K562 (cell line): ENCODE measurements around the gene CDIPT. TPM values are rescaled to one million over a fixed set of nuclear protein-coding genes. Genes with fewer than 3 reads are reported as not detected.
A peak's percentile ranks its signal among the peaks of the same experiment; 100 is the strongest.

Source experiments
- ATAC-seq: fragments of 200-7000 bp; cut with Tn5 transposase; 3 replicates; pipeline ENCODE4 v1.9.1; 2020; ENCODE audit warnings: moderate library complexity
- BruUV-seq: library from RNA; stranded (reverse); fragments of 400-500 nt; replicated peaks from 2 replicates; lab custom pipeline; 2021; lab: Mats Ljungman, UMichigan
- CTCF ChIA-PET: fragments of 300-600 bp; formaldehyde crosslinking; extraction: SDS; loops from one replicate; lab custom pipeline; 2021; ENCODE audit warnings: low intra/inter-chr PET ratio; lab: Yijun Ruan, JAX
- POLR2A ChIA-PET: fragments of 300-600, 350-650 bp; sonication (Branson Sonifier 250); formaldehyde crosslinking; extraction: SDS; loops from one replicate; lab custom pipeline; 2021; ENCODE audit warnings: antibody characterized with exemption, inconsistent platforms; lab: Yijun Ruan, JAX
- DNase-seq, 4 experiments: peaks; one replicate each; pipeline versions ENCODE4 v3.0.0 to v3.0.0-alpha.2; 2011 to 2018; ENCODE audit warnings: low spot score in 3 of 4, mixed read lengths in 3 of 4; ENCODE audit errors: extremely low read depth in 1 of 4
- FAIRE-seq: peaks from 2 replicates; lab custom pipeline; 2011; peaks lifted over from hg19 to GRCh38; lab: Jason Lieb, UNC
- H2AFZ ChIP-seq: 2 replicates; pipeline ENCODE4 v1.6.0; 2011; ENCODE audit warnings: low read depth, low read length, control low read depth, inconsistent platforms
- H3K27ac ChIP-seq: fragments of 200-600 bp; 3 replicates; pipeline ENCODE4 v1.8.0; 2011; ENCODE audit warnings: low read depth, mild to moderate bottlenecking, control low read depth, inconsistent platforms, low read length, moderate library complexity, mixed read lengths; ENCODE audit errors: extremely low read depth
- H3K27me3 ChIP-seq, 2 experiments: fragments of 300-600 bp in 1 of 2; 2 replicates in 1 of 2; 3 replicates in 1 of 2; pipeline versions ENCODE4 v1.6.0 to v1.8.0; 2011; ENCODE audit warnings: inconsistent platforms in 2 of 2, low read length in 2 of 2, mild to moderate bottlenecking in 1 of 2, mixed read lengths in 1 of 2, moderate library complexity in 1 of 2; ENCODE audit not compliant: control insufficient read depth in 2 of 2, insufficient read depth in 2 of 2
- H3K36me3 ChIP-seq: fragments of 300-600 bp; 3 replicates; pipeline ENCODE4 v1.8.0; 2011; ENCODE audit warnings: mild to moderate bottlenecking, low read length, inconsistent platforms; ENCODE audit not compliant: control insufficient read depth, insufficient read depth
- H3K4me1 ChIP-seq, 2 experiments: fragments of 200-600 bp in 1 of 2; replicated peaks in 1 of 2; 2 replicates in 1 of 2; 3 replicates in 1 of 2; pipeline versions ENCODE4 v1.5.1 to v1.8.0; 2011; ENCODE audit warnings: inconsistent platforms in 2 of 2, low read length in 2 of 2, mild to moderate bottlenecking in 1 of 2, mixed read lengths in 1 of 2, moderate library complexity in 1 of 2; ENCODE audit not compliant: control insufficient read depth in 2 of 2, insufficient read depth in 2 of 2
- H3K4me2 ChIP-seq: 2 replicates; pipeline ENCODE4 v1.6.1; 2011; ENCODE audit warnings: low read length, control low read depth, inconsistent platforms, mixed read lengths; ENCODE audit not compliant: insufficient read depth
- H3K4me3 ChIP-seq: fragments of 200-600 bp; sonication (generic), shearing (Covaris generic); 2 replicates; pipeline ENCODE4 v1.5.1; 2016; ENCODE audit warnings: control low read depth, inconsistent platforms
- H3K79me2 ChIP-seq: fragments of 200-600 bp; 3 replicates; pipeline ENCODE4 v1.8.0; 2011; ENCODE audit warnings: low read length, inconsistent platforms; ENCODE audit not compliant: control insufficient read depth, insufficient read depth
- H3K9ac ChIP-seq, 2 experiments: 2 replicates each; pipeline versions ENCODE4 v1.6.0 to v1.6.1; 2011; ENCODE audit warnings: low read depth in 2 of 2, low read length in 2 of 2, control low read depth in 1 of 2, inconsistent platforms in 1 of 2, mild to moderate bottlenecking in 1 of 2, mixed read lengths in 1 of 2; ENCODE audit not compliant: insufficient read depth in 1 of 2
- H3K9me1 ChIP-seq: one replicate; pipeline ENCODE4 v1.6.0; 2011; ENCODE audit warnings: inconsistent platforms, mild to moderate bottlenecking, low read length, moderate library complexity; ENCODE audit not compliant: control insufficient read depth, insufficient read depth
- H3K9me3 ChIP-seq: replicated peaks from 2 replicates; pipeline ENCODE4 v1.5.1; 2011; ENCODE audit warnings: low read depth, low read length, inconsistent platforms; ENCODE audit not compliant: control insufficient read depth, insufficient read depth
- H4K20me1 ChIP-seq: replicated peaks from 2 replicates; pipeline ENCODE4 v1.6.1; 2011; ENCODE audit warnings: low read length, inconsistent platforms, mixed read lengths; ENCODE audit not compliant: control insufficient read depth, insufficient read depth
- C11orf30 ChIP-seq: fragments of 450-650 bp; IDR thresholded peaks from 2 replicates; pipeline ENCODE4 v1.6.1; 2016; ENCODE audit warnings: low read depth, mild to moderate bottlenecking
- CBFA2T2 ChIP-seq: fragments of 450-650 bp; conservative IDR thresholded peaks from 2 replicates; pipeline ENCODE4 v1.6.1; 2017; ENCODE audit warnings: mild to moderate bottlenecking
- DPF2 ChIP-seq: fragments of 450-650 bp; IDR thresholded peaks from 2 replicates; pipeline ENCODE4 v1.6.1; 2016
- NFYB ChIP-seq: IDR thresholded peaks from 2 replicates; pipeline ENCODE4 v1.6.1; 2011; ENCODE audit warnings: mild to moderate bottlenecking, moderate library complexity; ENCODE audit not compliant: insufficient read length; ENCODE audit errors: extremely low read depth
- PKNOX1 ChIP-seq: fragments of 450-650 bp; IDR thresholded peaks from 2 replicates; pipeline ENCODE4 v1.6.1; 2016
- RAD51 ChIP-seq: fragments of 450-650 bp; IDR thresholded peaks from 2 replicates; pipeline ENCODE4 v1.7.1; 2016; ENCODE audit warnings: low read depth, mild to moderate bottlenecking, borderline replicate concordance
- RBM25 ChIP-seq: fragments of 200-400 bp; formaldehyde crosslinking; IDR thresholded peaks from 2 replicates; pipeline ENCODE4 v1.6.1; 2018; ENCODE audit warnings: low read length, low read depth, moderate library complexity; ENCODE audit not compliant: severe bottlenecking
- TEAD1 ChIP-seq, 2 experiments: fragments of 450-650 bp in 1 of 2; sonication (generic) in 1 of 2; formaldehyde crosslinking; IDR thresholded peaks; 2 replicates each; pipeline versions ENCODE4 v1.4.0 to v1.8.0; 2020 to 2022; ENCODE audit warnings: mild to moderate bottlenecking in 2 of 2, missing genetic modification reagents in 1 of 2
- USF1 ChIP-seq: sonication (generic); formaldehyde crosslinking; IDR thresholded peaks from 2 replicates; pipeline ENCODE4 v1.9.0; 2022; ENCODE audit warnings: mild to moderate bottlenecking, missing genetic modification reagents
- USF2 ChIP-seq: sonication (generic); formaldehyde crosslinking; IDR thresholded peaks from 2 replicates; pipeline ENCODE4 v1.5.0; 2020; ENCODE audit warnings: missing genetic modification reagents
- ZNF316 ChIP-seq: fragments of 450-650 bp; IDR thresholded peaks from 2 replicates; pipeline ENCODE4 v1.6.1; 2016
- ZNF77 ChIP-seq: fragments of 250-450 bp; sonication (Bioruptor Pico); IDR thresholded peaks from 2 replicates; pipeline ENCODE4 v1.5.0; 2020
- WGBS: fragments of 100-300 bp; shearing (Covaris generic); methylation state at CpG from one replicate; pipeline ENCODE4 v1.1.6; 2016; ENCODE audit warnings: low coverage, mixed read lengths; ENCODE audit not compliant: insufficient coverage; ENCODE audit errors: missing lambda C conversion rate; 5-methylcytosine and 5-hydroxymethylcytosine counted together
- in situ Hi-C: fragments of 300-500 bp; cut with MboI; formaldehyde crosslinking; loops from 4 replicates; pipeline ENCODE4 v1.15.0; 2018; ENCODE audit warnings: inconsistent platforms, mixed read lengths
- intact Hi-C: fragments of 100-400 bp; cut with micrococcal nuclease; formaldehyde crosslinking; loops from 2 replicates; pipeline ENCODE4 v1.14.2; 2022
- polyA plus RNA-seq, 8 experiments: library from polyadenylated mRNA; depleted of rRNA in 4 of 8; stranded (reverse) in 5 of 8; unstranded in 3 of 8; fragments of >200 nt; fragmentation: Nextera tagmentation in 2 of 8; fragmentation: Illumina TruSeq in 1 of 8; extraction: Ambion mirVana in 2 of 8; extraction: Trizol in 1 of 8; gene quantifications; 2 replicates each; pipeline versions ENCODE4 v1.2.1 to v1.2.3, GENCODE V29; 2011 to 2014; ENCODE audit warnings: inconsistent platforms in 1 of 8, missing spikeins in 1 of 8
- total RNA-seq, 7 experiments: library from RNA; depleted of rRNA in 6 of 7; stranded (reverse); fragments of >200 nt in 6 of 7; fragmentation: Illumina TruSeq in 2 of 7; extraction: Trizol in 2 of 7; gene quantifications; 2 replicates each; pipeline versions ENCODE4 v1.2.1 to v1.2.3, GENCODE V29; 2011 to 2021; ENCODE audit warnings: low replicate concordance in 1 of 7

CDIPT gene
- total and polyA plus RNA-seq, 9 of the 15 experiments (the other 6 are each of a cell fraction or from before 2014, with no cell fraction given) = 1.3 to 37.0 (median 23.0) TPM

GRCh38 chr16:29883987-29884386, 21.0 kb upstream of the CDIPT start:
- no peaks in the 10 kb centered on the region for H3K9me1 ChIP-seq
- no peaks in the 10 kb centered on the region for H4K20me1 ChIP-seq
- FAIRE-seq = peak; percentile 59
- H3K9me3 ChIP-seq = no peaks in the 10 kb centered on the region
- peaks cover 18 to 36% of the 10 kb centered on the region in 2 experiments; a peak in 4 of 5 replicates for H3K27me3 ChIP-seq
- no peak overlapping the region for H3K9ac ChIP-seq
- BruUV-seq = no TSS peak
- 0 out of 2 replicates have a peak overlapping the region, but pooled peaks have one; percentile 24 for H2AFZ ChIP-seq
- no peak overlapping the region for H3K27ac ChIP-seq
- H3K4me1 ChIP-seq = peaks cover 0 to 4% of the 10 kb centered on the region in 2 experiments; a peak in 1 of 5 replicates
- H3K36me3 ChIP-seq = no peaks in the 10 kb centered on the region
- WGBS = 22% methylated on average over 6 of the region's 6 CpGs
- no peak overlapping the region for H3K4me2 ChIP-seq
- peak in 3 of 4 experiments; percentile 31 to 71 (median 42) for DNase-seq
- H3K4me3 ChIP-seq = no peak overlapping the region
- POLR2A ChIA-PET = interaction anchor here (0.6 to 0.8 kb wide), 4 partner anchors 10 to 77 kb away, joined by 3 to 4 read pairs (median 3); partner anchors contain the start of gene KCTD13
- intact Hi-C loops = no loop called here
- H3K79me2 ChIP-seq = no peaks in the 10 kb centered on the region
- in situ Hi-C loops = no loop called here
- peak; percentile 21 for TF ChIP-seq RBM25
- TF ChIP-seq TEAD1 (CRISPR knock-in tag; IDR thresholded peaks at IDR 0.05) = no peak
- TF ChIP-seq NFYB = peak; percentile 57
- TF ChIP-seq DPF2 = no peak
- TF ChIP-seq USF2 (CRISPR knock-in tag) = peak; percentile 94
- no peak for TF ChIP-seq ZNF77 (CRISPR knock-in tag)
- peak; percentile 70 for TF ChIP-seq ZNF316
- peak; percentile 83; the same call in 1 of the 2 replicates for TF ChIP-seq RAD51
- TF ChIP-seq C11orf30 = 0 out of 2 replicates have a peak, but pooled peaks have one; percentile 16
- TF ChIP-seq PKNOX1 = peak; percentile 47; the same call in 1 of the 2 replicates
- peak; percentile 91 for TF ChIP-seq USF1 (CRISPR knock-in tag)
- TF ChIP-seq CBFA2T2 = 0 out of 2 replicates have a peak, but pooled peaks have one; percentile 21
- TF ChIP-seq, all 486 proteins: peak for 9
- ATAC-seq = peak; percentile 88
- CTCF ChIA-PET = no interaction called here
